ENCODE measurements around the gene PKD2L1.

DNA sequence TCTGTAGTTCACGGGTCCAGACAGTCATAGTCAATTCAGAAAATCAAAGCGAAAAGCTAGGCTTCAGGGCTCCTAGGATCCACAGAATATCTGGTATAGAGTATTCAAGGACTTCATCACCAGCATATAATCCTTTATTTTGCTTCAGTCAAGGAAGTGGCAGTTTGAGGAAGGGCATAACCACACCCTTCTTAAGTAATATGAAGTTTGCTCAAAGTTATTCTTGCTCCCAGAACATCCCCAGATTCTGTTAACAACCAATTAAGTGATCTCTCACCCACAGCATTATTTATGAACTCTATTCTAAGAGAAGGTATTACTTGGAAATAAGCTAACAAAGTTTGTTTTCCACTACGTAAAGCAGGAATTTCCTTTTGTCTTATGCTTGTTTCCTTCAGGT is 75.8 kb downstream of the PKD2L1 start:
- TF ChIP-seq, protein P1, sequence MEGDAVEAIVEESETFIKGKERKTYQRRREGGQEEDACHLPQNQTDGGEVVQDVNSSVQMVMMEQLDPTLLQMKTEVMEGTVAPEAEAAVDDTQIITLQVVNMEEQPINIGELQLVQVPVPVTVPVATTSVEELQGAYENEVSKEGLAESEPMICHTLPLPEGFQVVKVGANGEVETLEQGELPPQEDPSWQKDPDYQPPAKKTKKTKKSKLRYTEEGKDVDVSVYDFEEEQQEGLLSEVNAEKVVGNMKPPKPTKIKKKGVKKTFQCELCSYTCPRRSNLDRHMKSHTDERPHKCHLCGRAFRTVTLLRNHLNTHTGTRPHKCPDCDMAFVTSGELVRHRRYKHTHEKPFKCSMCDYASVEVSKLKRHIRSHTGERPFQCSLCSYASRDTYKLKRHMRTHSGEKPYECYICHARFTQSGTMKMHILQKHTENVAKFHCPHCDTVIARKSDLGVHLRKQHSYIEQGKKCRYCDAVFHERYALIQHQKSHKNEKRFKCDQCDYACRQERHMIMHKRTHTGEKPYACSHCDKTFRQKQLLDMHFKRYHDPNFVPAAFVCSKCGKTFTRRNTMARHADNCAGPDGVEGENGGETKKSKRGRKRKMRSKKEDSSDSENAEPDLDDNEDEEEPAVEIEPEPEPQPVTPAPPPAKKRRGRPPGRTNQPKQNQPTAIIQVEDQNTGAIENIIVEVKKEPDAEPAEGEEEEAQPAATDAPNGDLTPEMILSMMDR (IDR thresholded peaks at IDR 0.05), result no peak
- TF ChIP-seq TCF7L2 (IDR thresholded peaks at IDR 0.05; ENCODE audit: low read depth, low read length), result no peak
- TF ChIP-seq POLR2AphosphoS5 (IDR thresholded peaks at IDR 0.05; ENCODE audit: low read depth, low read length), result no peak

All from Panc1 (cell line).